K562 (cell line): ENCODE results near the gene FOXL3. TPM values are rescaled to one million over a fixed set of nuclear protein-coding genes. Genes with fewer than 3 reads are reported as not detected.

ENCODE experiments used
- ATAC-seq: fragments of 200-7000 bp; cut with Tn5 transposase; 3 replicates; pipeline ENCODE4 v1.9.1; 2020; ENCODE audit warnings: moderate library complexity
- BruUV-seq: library from RNA; stranded (reverse); fragments of 400-500 nt; replicated peaks from 2 replicates; lab custom pipeline; 2021; lab: Mats Ljungman, UMichigan
- CTCF ChIA-PET: fragments of 300-600 bp; formaldehyde crosslinking; extraction: SDS; loops from one replicate; lab custom pipeline; 2021; ENCODE audit warnings: low intra/inter-chr PET ratio; lab: Yijun Ruan, JAX
- POLR2A ChIA-PET: fragments of 300-600, 350-650 bp; sonication (Branson Sonifier 250); formaldehyde crosslinking; extraction: SDS; loops from one replicate; lab custom pipeline; 2021; ENCODE audit warnings: antibody characterized with exemption, inconsistent platforms; lab: Yijun Ruan, JAX
- DNase-seq, 4 experiments: peaks; one replicate each; pipeline versions ENCODE4 v3.0.0 to v3.0.0-alpha.2; 2011 to 2018; ENCODE audit warnings: low spot score in 3 of 4, mixed read lengths in 3 of 4; ENCODE audit errors: extremely low read depth in 1 of 4
- FAIRE-seq: peaks from 2 replicates; lab custom pipeline; 2011; peaks lifted over from hg19 to GRCh38; lab: Jason Lieb, UNC
- H2AFZ ChIP-seq: 2 replicates; pipeline ENCODE4 v1.6.0; 2011; ENCODE audit warnings: low read depth, low read length, control low read depth, inconsistent platforms
- H3K27ac ChIP-seq: fragments of 200-600 bp; 3 replicates; pipeline ENCODE4 v1.8.0; 2011; ENCODE audit warnings: low read depth, mild to moderate bottlenecking, control low read depth, inconsistent platforms, low read length, moderate library complexity, mixed read lengths; ENCODE audit errors: extremely low read depth
- H3K27me3 ChIP-seq, 2 experiments: fragments of 300-600 bp in 1 of 2; 2 replicates in 1 of 2; 3 replicates in 1 of 2; pipeline versions ENCODE4 v1.6.0 to v1.8.0; 2011; ENCODE audit warnings: inconsistent platforms in 2 of 2, low read length in 2 of 2, mild to moderate bottlenecking in 1 of 2, mixed read lengths in 1 of 2, moderate library complexity in 1 of 2; ENCODE audit not compliant: control insufficient read depth in 2 of 2, insufficient read depth in 2 of 2
- H3K36me3 ChIP-seq: fragments of 300-600 bp; 3 replicates; pipeline ENCODE4 v1.8.0; 2011; ENCODE audit warnings: mild to moderate bottlenecking, low read length, inconsistent platforms; ENCODE audit not compliant: control insufficient read depth, insufficient read depth
- H3K4me1 ChIP-seq, 2 experiments: fragments of 200-600 bp in 1 of 2; replicated peaks in 1 of 2; 2 replicates in 1 of 2; 3 replicates in 1 of 2; pipeline versions ENCODE4 v1.5.1 to v1.8.0; 2011; ENCODE audit warnings: inconsistent platforms in 2 of 2, low read length in 2 of 2, mild to moderate bottlenecking in 1 of 2, mixed read lengths in 1 of 2, moderate library complexity in 1 of 2; ENCODE audit not compliant: control insufficient read depth in 2 of 2, insufficient read depth in 2 of 2
- H3K4me2 ChIP-seq: 2 replicates; pipeline ENCODE4 v1.6.1; 2011; ENCODE audit warnings: low read length, control low read depth, inconsistent platforms, mixed read lengths; ENCODE audit not compliant: insufficient read depth
- H3K4me3 ChIP-seq: fragments of 200-600 bp; sonication (generic), shearing (Covaris generic); 2 replicates; pipeline ENCODE4 v1.5.1; 2016; ENCODE audit warnings: control low read depth, inconsistent platforms
- H3K79me2 ChIP-seq: fragments of 200-600 bp; 3 replicates; pipeline ENCODE4 v1.8.0; 2011; ENCODE audit warnings: low read length, inconsistent platforms; ENCODE audit not compliant: control insufficient read depth, insufficient read depth
- H3K9ac ChIP-seq, 2 experiments: 2 replicates each; pipeline versions ENCODE4 v1.6.0 to v1.6.1; 2011; ENCODE audit warnings: low read depth in 2 of 2, low read length in 2 of 2, control low read depth in 1 of 2, inconsistent platforms in 1 of 2, mild to moderate bottlenecking in 1 of 2, mixed read lengths in 1 of 2; ENCODE audit not compliant: insufficient read depth in 1 of 2
- H3K9me1 ChIP-seq: one replicate; pipeline ENCODE4 v1.6.0; 2011; ENCODE audit warnings: inconsistent platforms, mild to moderate bottlenecking, low read length, moderate library complexity; ENCODE audit not compliant: control insufficient read depth, insufficient read depth
- H3K9me3 ChIP-seq: replicated peaks from 2 replicates; pipeline ENCODE4 v1.5.1; 2011; ENCODE audit warnings: low read depth, low read length, inconsistent platforms; ENCODE audit not compliant: control insufficient read depth, insufficient read depth
- H4K20me1 ChIP-seq: replicated peaks from 2 replicates; pipeline ENCODE4 v1.6.1; 2011; ENCODE audit warnings: low read length, inconsistent platforms, mixed read lengths; ENCODE audit not compliant: control insufficient read depth, insufficient read depth
- CHD4 ChIP-seq: fragments of 200-600 bp; sonication (generic); IDR thresholded peaks from 3 replicates; pipeline ENCODE4 v1.6.1; 2012; ENCODE audit warnings: low read depth, mild to moderate bottlenecking, mixed read lengths, low read length, inconsistent platforms; ENCODE audit not compliant: insufficient read depth, insufficient replicate concordance, poor library complexity, severe bottlenecking
- HMBOX1 ChIP-seq: sonication (generic); IDR thresholded peaks from 2 replicates; pipeline ENCODE4 v1.6.1; 2016
- KDM2B ChIP-seq: fragments of 250-450 bp; sonication (Bioruptor Pico); IDR thresholded peaks from 2 replicates; pipeline ENCODE4 v1.8.0; 2021; ENCODE audit warnings: mild to moderate bottlenecking, moderate library complexity
- LCOR ChIP-seq: sonication (generic); formaldehyde crosslinking; IDR thresholded peaks from 2 replicates; pipeline ENCODE4 v1.8.0; 2022; ENCODE audit warnings: mild to moderate bottlenecking, missing genetic modification reagents
- PRPF4 ChIP-seq: fragments of 200-400 bp; formaldehyde crosslinking; IDR thresholded peaks from one replicate; pipeline ENCODE4 v1.6.1; 2017; ENCODE audit warnings: low read length, low read depth, mild to moderate bottlenecking; ENCODE audit not compliant: insufficient read depth, poor library complexity, severe bottlenecking
- SPI1 ChIP-seq: IDR thresholded peaks from 2 replicates; pipeline ENCODE4 v1.6.1; 2011; ENCODE audit warnings: low read depth, low read length, control low read depth, borderline replicate concordance
- XRCC3 ChIP-seq: fragments of 450-650 bp; IDR thresholded peaks from 2 replicates; pipeline ENCODE4 v1.6.1; 2017; ENCODE audit warnings: mild to moderate bottlenecking, moderate library complexity
- WGBS: fragments of 100-300 bp; shearing (Covaris generic); methylation state at CpG from one replicate; pipeline ENCODE4 v1.1.6; 2016; ENCODE audit warnings: low coverage, mixed read lengths; ENCODE audit not compliant: insufficient coverage; ENCODE audit errors: missing lambda C conversion rate; 5-methylcytosine and 5-hydroxymethylcytosine counted together
- in situ Hi-C: fragments of 300-500 bp; cut with MboI; formaldehyde crosslinking; loops from 4 replicates; pipeline ENCODE4 v1.15.0; 2018; ENCODE audit warnings: inconsistent platforms, mixed read lengths
- intact Hi-C: fragments of 100-400 bp; cut with micrococcal nuclease; formaldehyde crosslinking; loops from 2 replicates; pipeline ENCODE4 v1.14.2; 2022
- polyA plus RNA-seq, 8 experiments: library from polyadenylated mRNA; depleted of rRNA in 4 of 8; stranded (reverse) in 5 of 8; unstranded in 3 of 8; fragments of >200 nt; fragmentation: Nextera tagmentation in 2 of 8; fragmentation: Illumina TruSeq in 1 of 8; extraction: Ambion mirVana in 2 of 8; extraction: Trizol in 1 of 8; gene quantifications; 2 replicates each; pipeline versions ENCODE4 v1.2.1 to v1.2.3, GENCODE V29; 2011 to 2014; ENCODE audit warnings: inconsistent platforms in 1 of 8, missing spikeins in 1 of 8
- total RNA-seq, 7 experiments: library from RNA; depleted of rRNA in 6 of 7; stranded (reverse); fragments of >200 nt in 6 of 7; fragmentation: Illumina TruSeq in 2 of 7; extraction: Trizol in 2 of 7; gene quantifications; 2 replicates each; pipeline versions ENCODE4 v1.2.1 to v1.2.3, GENCODE V29; 2011 to 2021; ENCODE audit warnings: low replicate concordance in 1 of 7
- TF ChIP-seq, protein P1 (sequence below): fragments of 250-450 bp; sonication (Bioruptor Pico); IDR thresholded peaks from 2 replicates; pipeline ENCODE4 v1.5.0; 2020; ENCODE audit warnings: mild to moderate bottlenecking, borderline replicate concordance

FOXL3 gene
- total and polyA plus RNA-seq, 9 of the 15 experiments (the other 6 are each of a cell fraction or from before 2014, with no cell fraction given) = not detected

DNA sequence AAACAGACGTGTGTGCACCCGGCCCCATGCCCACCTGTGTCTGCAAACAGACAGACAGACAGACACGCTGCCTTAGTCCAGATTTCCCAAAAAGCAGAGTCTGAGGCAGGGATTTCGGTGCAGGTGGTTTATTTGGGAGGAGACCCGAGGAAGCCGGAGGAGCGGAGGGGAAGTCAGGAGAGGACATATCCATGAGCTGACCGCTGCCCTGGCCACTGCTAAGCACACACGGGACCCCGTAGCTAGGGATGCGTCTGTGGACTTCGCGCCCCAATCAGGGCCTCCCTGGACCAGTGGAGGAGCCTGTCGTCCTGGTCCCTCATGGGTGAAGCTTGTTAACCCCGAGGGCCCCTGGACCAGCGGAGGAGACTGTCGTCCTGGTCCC lies 47.6 kb downstream of the FOXL3 start:
- peaks cover 2% of the 10 kb centered on the region for H3K9me1 ChIP-seq
- no peak overlapping the region for H3K4me2 ChIP-seq
- CTCF ChIA-PET = no interaction called here
- H3K79me2 ChIP-seq = no peaks in the 10 kb centered on the region
- no peak for ATAC-seq
- H3K27ac ChIP-seq = no peak overlapping the region
- H3K4me3 ChIP-seq = no peak overlapping the region
- peaks cover 33 to 52% of the 10 kb centered on the region in 2 experiments for H3K27me3 ChIP-seq
- POLR2A ChIA-PET = interaction anchor here (0.6 kb wide), 1 partner anchor 60 kb away, joined by 3 read pairs; no protein-coding TSS in a partner anchor
- TF ChIP-seq XRCC3 = no peak
- TF ChIP-seq LCOR (CRISPR knock-in tag) = no peak
- TF ChIP-seq CHD4 = no peak
- TF ChIP-seq HMBOX1 = no peak
- TF ChIP-seq, protein P1, sequence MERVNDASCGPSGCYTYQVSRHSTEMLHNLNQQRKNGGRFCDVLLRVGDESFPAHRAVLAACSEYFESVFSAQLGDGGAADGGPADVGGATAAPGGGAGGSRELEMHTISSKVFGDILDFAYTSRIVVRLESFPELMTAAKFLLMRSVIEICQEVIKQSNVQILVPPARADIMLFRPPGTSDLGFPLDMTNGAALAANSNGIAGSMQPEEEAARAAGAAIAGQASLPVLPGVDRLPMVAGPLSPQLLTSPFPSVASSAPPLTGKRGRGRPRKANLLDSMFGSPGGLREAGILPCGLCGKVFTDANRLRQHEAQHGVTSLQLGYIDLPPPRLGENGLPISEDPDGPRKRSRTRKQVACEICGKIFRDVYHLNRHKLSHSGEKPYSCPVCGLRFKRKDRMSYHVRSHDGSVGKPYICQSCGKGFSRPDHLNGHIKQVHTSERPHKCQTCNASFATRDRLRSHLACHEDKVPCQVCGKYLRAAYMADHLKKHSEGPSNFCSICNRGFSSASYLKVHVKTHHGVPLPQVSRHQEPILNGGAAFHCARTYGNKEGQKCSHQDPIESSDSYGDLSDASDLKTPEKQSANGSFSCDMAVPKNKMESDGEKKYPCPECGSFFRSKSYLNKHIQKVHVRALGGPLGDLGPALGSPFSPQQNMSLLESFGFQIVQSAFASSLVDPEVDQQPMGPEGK = no peak
- TF ChIP-seq PRPF4 = no peak
- no peak for TF ChIP-seq KDM2B
- no peak for TF ChIP-seq SPI1
- TF ChIP-seq, all 486 proteins: peak for 0
- 21% methylated on average over 15 of the region's 17 CpGs for WGBS
- FAIRE-seq (no peak), DNase-seq (no peak)
- H3K4me1 ChIP-seq = peaks cover 2 to 34% of the 10 kb centered on the region in 2 experiments; a peak in 4 of 5 replicates
- BruUV-seq = no TSS peak
- no peak overlapping the region for H3K9ac ChIP-seq
- intact Hi-C loops = no loop called here
- H3K36me3 ChIP-seq = no peaks in the 10 kb centered on the region
- in situ Hi-C loops = no loop called here
- H2AFZ ChIP-seq = no peak overlapping the region
- 0 out of 2 replicates have a peak, but pooled peaks cover 14% of the 10 kb centered on the region for H4K20me1 ChIP-seq
- H3K9me3 ChIP-seq = peaks cover 10% of the 10 kb centered on the region; the same call in 1 of the 2 replicates
